ENCODE measurements around the gene CAMK2N2. TPM values are rescaled to one million over a fixed set of nuclear protein-coding genes. Genes with fewer than 3 reads are reported as not detected.

The CAMK2N2 gene
- total and polyA plus RNA-seq, 5 donors from 2014 or later, result 0.37 TPM; not detected in 4

DNA sequence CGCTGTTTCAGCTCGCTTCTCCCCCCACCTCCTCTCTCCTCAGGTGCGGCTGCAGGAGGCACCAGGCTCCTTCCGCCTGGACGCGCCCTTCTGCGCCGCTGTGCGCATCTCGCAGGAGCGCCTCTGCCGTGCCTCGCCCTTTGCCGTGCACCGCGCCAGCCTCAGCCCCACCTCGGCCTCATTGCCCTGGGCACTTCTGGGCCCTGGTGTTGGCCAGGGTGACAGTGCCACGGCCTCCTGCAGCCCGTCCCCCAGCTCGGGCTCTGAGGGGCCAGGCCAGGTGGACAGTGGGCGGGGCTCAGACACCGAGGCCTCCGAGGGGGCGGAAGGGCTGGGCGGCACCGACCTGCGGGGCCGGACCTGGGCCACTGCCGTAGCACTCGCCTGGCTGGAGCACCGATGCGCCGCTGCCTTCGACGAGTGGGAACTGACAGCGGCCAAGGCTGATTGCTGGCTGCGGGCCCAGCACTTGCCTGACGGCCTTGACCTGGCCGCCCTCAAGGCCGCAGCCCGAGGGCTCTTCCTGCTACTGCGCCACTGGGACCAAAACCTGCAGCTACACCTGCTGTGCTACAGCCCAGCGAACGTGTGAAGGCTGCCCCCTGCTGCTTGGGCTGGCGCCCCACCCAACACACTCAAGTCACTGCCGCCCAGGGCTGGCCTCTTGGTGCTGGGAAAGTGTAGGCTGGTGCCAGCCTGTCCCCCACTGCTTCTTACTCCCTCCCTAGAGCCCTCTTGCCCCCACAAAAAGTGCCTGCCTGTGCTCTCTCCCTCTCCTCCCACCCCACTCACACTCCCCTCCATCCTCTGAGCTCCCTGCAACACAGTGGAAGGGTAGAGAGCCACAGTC, 19.7 kb downstream of the CAMK2N2 start:
- DNase-seq, result peak in 1 of 3 donors; percentile 39
- peak in 1 of 2 donors; percentile 32 for ATAC-seq (ENCODE audit: low read depth in 2 of 2)
- Histone ChIP-seq H3K4me3 (ENCODE audit: low read depth, low read length) (no peak overlapping the region), H3K27ac (ENCODE audit: insufficient read depth, low read length, poor library complexity, severe bottlenecking) (no peak overlapping the region), H3K9me3 (ENCODE audit: control insufficient read depth in 2 of 2, low read length in 2 of 2) (no peaks in the 10 kb centered on the region), H3K27me3 (ENCODE audit: control insufficient read depth, insufficient read depth, low read length) (no peaks in the 10 kb centered on the region), H3K36me3 (ENCODE audit: control insufficient read depth, insufficient read depth, low read length) (peaks cover 40% of the 10 kb centered on the region), H3K4me1 (ENCODE audit: control insufficient read depth, insufficient read depth, low read length, poor library complexity, severe bottlenecking) (no peaks in the 10 kb centered on the region)
- Mint-ChIP-seq H3K9me3 (peaks cover 0 to 2% (median 0%) of the 10 kb centered on the region in 7 donors), H3K4me1 (peaks cover 0 to 10% (median 3%) of the 10 kb centered on the region in 4 donors), H3K27me3 (no peaks in the 10 kb centered on the region), H3K27ac (no peak overlapping the region), H3K36me3 (peaks cover 31% of the 10 kb centered on the region), H3K4me3 (no peak overlapping the region)

DNA sequence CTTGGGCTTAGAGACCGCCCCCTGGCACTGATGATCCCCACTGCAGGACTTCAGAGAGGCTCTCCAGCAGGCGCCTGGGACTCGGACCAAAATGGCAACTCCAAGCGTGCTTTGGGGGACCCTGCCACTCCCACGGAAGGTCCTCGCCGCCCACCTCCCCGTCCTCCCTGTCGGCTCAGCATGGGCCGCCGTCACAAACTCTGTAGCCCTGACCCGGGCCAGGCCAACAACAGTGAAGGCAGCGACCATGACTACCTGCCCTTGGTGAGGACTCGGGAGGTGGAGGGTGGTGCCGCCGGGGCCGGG, 20.3 kb downstream of the CAMK2N2 start:
- Histone ChIP-seq H3K9me3 (ENCODE audit: control insufficient read depth in 2 of 2, low read length in 2 of 2) (no peaks in the 10 kb centered on the region), H3K27ac (ENCODE audit: insufficient read depth, low read length, poor library complexity, severe bottlenecking) (no peak overlapping the region), H3K4me3 (ENCODE audit: low read depth, low read length) (no peak overlapping the region), H3K36me3 (ENCODE audit: control insufficient read depth, insufficient read depth, low read length) (peaks cover 40% of the 10 kb centered on the region), H3K4me1 (ENCODE audit: control insufficient read depth, insufficient read depth, low read length, poor library complexity, severe bottlenecking) (no peaks in the 10 kb centered on the region), H3K27me3 (ENCODE audit: control insufficient read depth, insufficient read depth, low read length) (no peaks in the 10 kb centered on the region)
- Mint-ChIP-seq H3K4me3 (no peak overlapping the region), H3K27me3 (no peaks in the 10 kb centered on the region), H3K9me3 (peaks cover 0 to 2% (median 0%) of the 10 kb centered on the region in 7 donors), H3K36me3 (peaks cover 31% of the 10 kb centered on the region), H3K27ac (no peak overlapping the region), H3K4me1 (peaks cover 0 to 7% (median 3%) of the 10 kb centered on the region in 4 donors)
- no peak for DNase-seq
- ATAC-seq (ENCODE audit: low read depth in 2 of 2), result no peak

DNA sequence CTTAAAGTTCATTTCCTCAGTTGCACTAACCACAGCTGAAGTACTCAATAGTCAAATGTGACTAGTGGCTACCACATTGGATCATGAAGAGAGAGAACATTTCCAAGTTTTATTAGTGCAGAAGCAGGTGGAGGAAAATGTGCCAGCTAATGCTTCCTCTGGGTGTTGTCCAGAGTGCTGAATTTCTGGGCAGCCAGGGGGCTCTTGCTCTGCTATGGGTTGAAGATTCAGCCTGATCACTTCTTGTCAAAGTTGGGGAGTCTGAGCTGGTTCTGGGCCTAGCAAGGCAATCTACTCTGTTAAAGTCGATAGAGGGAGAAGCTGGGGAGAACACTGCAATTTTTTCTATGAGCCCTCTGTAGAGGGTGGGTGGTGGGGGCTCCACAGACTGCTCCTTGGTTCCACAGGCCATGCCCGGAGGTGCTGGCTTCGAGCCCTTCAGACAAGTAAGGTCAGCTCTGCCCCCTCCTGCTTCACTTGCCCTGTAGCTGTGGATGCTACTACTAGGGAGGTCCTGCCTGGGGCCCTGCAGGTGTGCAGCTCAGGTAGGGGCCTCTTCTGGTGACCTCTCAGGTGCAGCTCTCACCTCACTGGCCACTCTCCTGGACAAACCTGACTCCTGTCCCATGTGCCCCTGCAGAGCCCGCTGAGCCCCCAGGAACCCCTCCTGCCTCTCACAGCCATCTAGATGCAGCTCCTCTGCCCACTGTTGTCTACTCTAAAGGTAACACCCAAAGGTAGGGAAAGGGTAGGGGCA, 20.8 kb downstream of the CAMK2N2 start:
- Mint-ChIP-seq H3K4me1 (peaks cover 0 to 5% (median 1%) of the 10 kb centered on the region in 4 donors), H3K4me3 (peak overlapping the region in 1 of 4 donors; percentile 79), H3K27me3 (peaks cover 2% of the 10 kb centered on the region), H3K36me3 (peaks cover 26% of the 10 kb centered on the region), H3K9me3 (peaks cover 0 to 2% (median 0%) of the 10 kb centered on the region in 7 donors), H3K27ac (no peak overlapping the region)
- ATAC-seq (ENCODE audit: low read depth in 2 of 2) (no peak), DNase-seq (no peak)
- H3K36me3 ChIP-seq (ENCODE audit: control insufficient read depth, insufficient read depth, low read length), result peaks cover 36% of the 10 kb centered on the region
- no peak overlapping the region for H3K27ac ChIP-seq (ENCODE audit: insufficient read depth, low read length, poor library complexity, severe bottlenecking)
- no peak overlapping the region for H3K4me3 ChIP-seq (ENCODE audit: low read depth, low read length)
- no peaks in the 10 kb centered on the region for H3K27me3 ChIP-seq (ENCODE audit: control insufficient read depth, insufficient read depth, low read length)
- H3K9me3 ChIP-seq (ENCODE audit: control insufficient read depth in 2 of 2, low read length in 2 of 2), result no peaks in the 10 kb centered on the region
- no peaks in the 10 kb centered on the region for H3K4me1 ChIP-seq (ENCODE audit: control insufficient read depth, insufficient read depth, low read length, poor library complexity, severe bottlenecking)

DNA sequence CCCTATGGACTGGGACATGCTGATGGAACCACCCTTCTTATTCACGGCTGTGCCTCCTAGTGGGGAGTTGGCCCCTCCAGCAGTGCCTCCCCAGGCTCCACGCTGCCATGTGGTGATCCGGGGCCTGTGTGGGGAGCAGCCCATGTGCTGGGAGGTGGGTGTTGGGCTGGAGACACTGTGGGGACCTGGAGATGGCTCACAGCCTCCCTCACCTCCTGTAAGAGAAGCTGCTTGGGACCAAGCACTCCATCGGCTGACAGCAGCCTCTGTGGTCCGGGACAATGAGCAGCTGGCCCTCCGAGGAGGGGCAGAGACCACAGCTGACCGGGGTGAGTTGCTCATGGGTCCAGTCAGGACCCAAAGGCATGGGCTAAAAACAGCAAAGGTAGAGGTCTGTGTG, 21.6 kb downstream of the CAMK2N2 start:
- Mint-ChIP-seq H3K9me3 (peaks cover 0 to 2% (median 0%) of the 10 kb centered on the region in 7 donors), H3K27me3 (peaks cover 6% of the 10 kb centered on the region), H3K27ac (peak overlapping the region in 1 of 3 donors; percentile 59), H3K4me3 (no peak overlapping the region), H3K4me1 (peaks cover 0 to 5% (median 0%) of the 10 kb centered on the region in 4 donors), H3K36me3 (peaks cover 21% of the 10 kb centered on the region)
- no peak for ATAC-seq (ENCODE audit: low read depth in 2 of 2)
- Histone ChIP-seq H3K9me3 (ENCODE audit: control insufficient read depth in 2 of 2, low read length in 2 of 2) (no peaks in the 10 kb centered on the region), H3K36me3 (ENCODE audit: control insufficient read depth, insufficient read depth, low read length) (peaks cover 28% of the 10 kb centered on the region), H3K27me3 (ENCODE audit: control insufficient read depth, insufficient read depth, low read length) (no peaks in the 10 kb centered on the region), H3K27ac (ENCODE audit: insufficient read depth, low read length, poor library complexity, severe bottlenecking) (no peak overlapping the region), H3K4me1 (ENCODE audit: control insufficient read depth, insufficient read depth, low read length, poor library complexity, severe bottlenecking) (no peaks in the 10 kb centered on the region), H3K4me3 (ENCODE audit: low read depth, low read length) (no peak overlapping the region)
- no peak for DNase-seq

DNA sequence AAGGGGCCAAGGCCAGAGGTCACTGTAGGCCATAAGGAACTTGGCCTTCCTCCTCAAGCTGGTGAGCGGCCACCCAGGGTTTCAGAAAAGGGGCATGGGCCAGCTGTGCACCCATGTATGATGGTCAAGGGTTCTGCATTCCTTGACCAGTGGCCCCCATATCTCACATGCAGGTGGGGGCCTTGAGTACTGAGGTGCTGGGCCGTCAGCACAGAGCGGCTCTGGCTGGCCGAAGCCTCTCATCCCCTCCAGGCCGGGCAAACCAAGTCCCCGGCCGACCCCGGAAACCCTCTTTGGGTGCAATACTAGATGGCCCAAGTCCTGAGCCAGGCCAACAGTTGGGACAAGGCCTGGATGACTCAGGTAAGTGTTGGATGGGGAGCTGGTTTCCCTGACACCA, 22.1 kb downstream of the CAMK2N2 start:
- DNase-seq (no peak), ATAC-seq (ENCODE audit: low read depth in 2 of 2) (no peak)
- H3K27me3 ChIP-seq (ENCODE audit: control insufficient read depth, insufficient read depth, low read length), result no peaks in the 10 kb centered on the region
- peaks cover 23% of the 10 kb centered on the region for H3K36me3 ChIP-seq (ENCODE audit: control insufficient read depth, insufficient read depth, low read length)
- H3K9me3 ChIP-seq (ENCODE audit: control insufficient read depth in 2 of 2, low read length in 2 of 2), result no peaks in the 10 kb centered on the region
- no peak overlapping the region for H3K27ac Mint-ChIP-seq
- H3K27me3 Mint-ChIP-seq, result peaks cover 9% of the 10 kb centered on the region
- H3K9me3 Mint-ChIP-seq, result peaks cover 0 to 2% (median 0%) of the 10 kb centered on the region in 7 donors
- no peak overlapping the region for H3K4me3 ChIP-seq (ENCODE audit: low read depth, low read length)
- H3K36me3 Mint-ChIP-seq, result peaks cover 18% of the 10 kb centered on the region
- peaks cover 0 to 5% (median 0%) of the 10 kb centered on the region in 4 donors for H3K4me1 Mint-ChIP-seq
- H3K4me1 ChIP-seq (ENCODE audit: control insufficient read depth, insufficient read depth, low read length, poor library complexity, severe bottlenecking), result no peaks in the 10 kb centered on the region
- H3K27ac ChIP-seq (ENCODE audit: insufficient read depth, low read length, poor library complexity, severe bottlenecking), result no peak overlapping the region
- peak overlapping the region in 1 of 4 donors; percentile 11 for H3K4me3 Mint-ChIP-seq

DNA sequence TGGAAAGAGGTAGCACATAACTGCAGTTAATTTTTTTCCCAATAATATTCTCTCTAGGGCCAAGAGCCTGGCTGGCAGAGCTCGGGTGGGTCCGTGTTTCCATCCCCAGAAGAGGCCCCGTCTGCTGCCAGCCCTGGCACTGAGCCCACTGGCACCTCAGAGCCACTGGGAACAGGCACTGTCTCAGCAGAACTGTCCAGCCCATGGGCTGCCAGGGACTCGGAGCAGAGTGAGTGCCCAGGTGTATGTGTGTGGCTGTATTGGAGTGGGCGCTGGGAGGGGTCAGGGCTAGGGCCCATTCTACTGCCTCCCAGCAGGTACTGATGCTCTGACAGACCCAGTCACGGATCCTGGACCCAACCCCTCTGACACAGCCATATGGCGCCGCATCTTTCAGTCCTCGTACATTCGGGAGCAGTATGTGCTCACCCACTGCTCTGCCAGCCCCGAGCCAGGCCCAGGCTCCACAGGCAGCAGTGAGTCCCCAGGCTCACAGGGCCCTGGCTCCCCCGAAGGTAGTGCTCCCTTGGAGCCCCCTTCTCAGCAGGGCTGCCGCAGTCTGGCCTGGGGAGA, 23.0 kb downstream of the CAMK2N2 start:
- no peak for ATAC-seq (ENCODE audit: low read depth in 2 of 2)
- no peak overlapping the region for H3K27ac ChIP-seq (ENCODE audit: insufficient read depth, low read length, poor library complexity, severe bottlenecking)
- no peaks in the 10 kb centered on the region for H3K9me3 ChIP-seq (ENCODE audit: control insufficient read depth in 2 of 2, low read length in 2 of 2)
- H3K27me3 ChIP-seq (ENCODE audit: control insufficient read depth, insufficient read depth, low read length), result no peaks in the 10 kb centered on the region
- Mint-ChIP-seq H3K27ac (no peak overlapping the region), H3K9me3 (peaks cover 0 to 2% (median 0%) of the 10 kb centered on the region in 7 donors), H3K36me3 (peaks cover 11% of the 10 kb centered on the region), H3K27me3 (peaks cover 16% of the 10 kb centered on the region), H3K4me1 (peaks cover 0 to 5% (median 0%) of the 10 kb centered on the region in 4 donors), H3K4me3 (no peak overlapping the region)
- no peak for DNase-seq
- H3K4me3 ChIP-seq (ENCODE audit: low read depth, low read length), result no peak overlapping the region
- peaks cover 15% of the 10 kb centered on the region for H3K36me3 ChIP-seq (ENCODE audit: control insufficient read depth, insufficient read depth, low read length)
- H3K4me1 ChIP-seq (ENCODE audit: control insufficient read depth, insufficient read depth, low read length, poor library complexity, severe bottlenecking), result no peaks in the 10 kb centered on the region

DNA sequence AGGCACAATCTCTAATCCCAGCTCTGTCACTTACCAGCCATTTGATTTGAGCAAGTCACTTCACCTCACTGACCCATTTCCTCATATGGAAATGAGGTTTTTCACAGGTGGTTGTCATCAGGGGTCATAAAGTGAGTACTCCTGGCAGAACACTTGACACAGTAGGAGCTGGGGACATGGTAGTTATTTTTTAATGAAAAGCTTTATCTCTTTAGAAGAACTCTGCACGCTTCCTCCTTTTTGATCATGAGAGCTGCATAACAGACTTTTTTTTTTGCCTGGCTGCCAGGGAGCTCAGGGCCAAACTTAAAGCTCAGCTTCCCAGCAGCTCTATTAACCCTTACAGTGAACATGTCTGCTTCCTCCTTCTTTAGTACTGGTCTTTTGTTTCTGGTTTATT, 23.5 kb downstream of the CAMK2N2 start:
- Mint-ChIP-seq H3K4me3 (no peak overlapping the region), H3K27ac (no peak overlapping the region), H3K4me1 (peaks cover 0 to 4% (median 0%) of the 10 kb centered on the region in 4 donors), H3K27me3 (peaks cover 16% of the 10 kb centered on the region), H3K9me3 (peaks cover 0 to 2% (median 0%) of the 10 kb centered on the region in 7 donors), H3K36me3 (peaks cover 7% of the 10 kb centered on the region)
- Histone ChIP-seq H3K4me1 (ENCODE audit: control insufficient read depth, insufficient read depth, low read length, poor library complexity, severe bottlenecking) (no peaks in the 10 kb centered on the region), H3K4me3 (ENCODE audit: low read depth, low read length) (no peak overlapping the region), H3K27me3 (ENCODE audit: control insufficient read depth, insufficient read depth, low read length) (peaks cover 2% of the 10 kb centered on the region), H3K27ac (ENCODE audit: insufficient read depth, low read length, poor library complexity, severe bottlenecking) (no peak overlapping the region), H3K9me3 (ENCODE audit: control insufficient read depth in 2 of 2, low read length in 2 of 2) (no peaks in the 10 kb centered on the region), H3K36me3 (ENCODE audit: control insufficient read depth, insufficient read depth, low read length) (peaks cover 10% of the 10 kb centered on the region)
- no peak for DNase-seq
- no peak for ATAC-seq (ENCODE audit: low read depth in 2 of 2)
